ENCODE measurements around the gene BDKRB2.

Gene BDKRB2

GRCh38 chr14:96252999-96253539 lies 48.4 kb downstream of the BDKRB2 start:
- H2AFZ ChIP-seq (ENCODE audit: low read length, unreplicated experiment) = peak overlapping the region; percentile 45
- peak overlapping the region; percentile 46 for H3K27ac ChIP-seq (ENCODE audit: low read depth, low read length)
- H3K36me3 ChIP-seq (ENCODE audit: insufficient read depth, low read length) = no peaks in the 10 kb centered on the region
- H3K79me2 ChIP-seq (ENCODE audit: control insufficient read depth, insufficient read depth, low read length, unreplicated experiment) = no peaks in the 10 kb centered on the region
- no peaks in the 10 kb centered on the region for H3K27me3 ChIP-seq (ENCODE audit: insufficient read depth, low read length)
- H3K4me3 ChIP-seq (ENCODE audit: low read depth, low read length) = no peak overlapping the region
- H3K4me1 ChIP-seq (ENCODE audit: control insufficient read depth, insufficient read depth, low read length, unreplicated experiment) = peaks cover 63% of the 10 kb centered on the region

DNA sequence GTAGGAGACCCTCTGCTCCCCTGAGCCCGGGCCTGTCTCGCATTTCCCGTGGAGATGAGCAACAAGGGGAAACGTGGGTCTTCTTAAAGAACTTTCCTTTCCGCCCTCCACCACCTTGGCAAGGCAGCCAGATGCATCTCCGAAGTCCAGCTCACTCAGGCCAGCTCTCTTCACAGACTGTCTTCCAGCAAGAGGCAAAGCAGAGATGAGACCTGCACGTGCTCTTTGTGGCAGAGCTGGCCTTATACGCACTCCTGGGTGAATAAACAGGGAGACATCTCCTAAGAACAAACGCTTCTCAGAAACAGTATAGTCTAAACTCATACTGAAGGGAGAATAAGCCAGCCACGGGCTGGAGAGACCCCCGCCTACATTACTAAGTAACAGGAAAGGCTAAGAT lies 50.0 kb downstream of the BDKRB2 start:
- H2AFZ ChIP-seq (ENCODE audit: low read length, unreplicated experiment) = no peak overlapping the region
- H3K4me1 ChIP-seq (ENCODE audit: control insufficient read depth, insufficient read depth, low read length, unreplicated experiment) = peaks cover 48% of the 10 kb centered on the region
- no peak overlapping the region; the same call in 1 of the 2 replicates for H3K27ac ChIP-seq (ENCODE audit: low read depth, low read length)
- H3K36me3 ChIP-seq (ENCODE audit: insufficient read depth, low read length) = no peaks in the 10 kb centered on the region
- no peaks in the 10 kb centered on the region for H3K27me3 ChIP-seq (ENCODE audit: insufficient read depth, low read length)
- no peak overlapping the region for H3K4me3 ChIP-seq (ENCODE audit: low read depth, low read length)
- no peaks in the 10 kb centered on the region for H3K79me2 ChIP-seq (ENCODE audit: control insufficient read depth, insufficient read depth, low read length, unreplicated experiment)

DNA sequence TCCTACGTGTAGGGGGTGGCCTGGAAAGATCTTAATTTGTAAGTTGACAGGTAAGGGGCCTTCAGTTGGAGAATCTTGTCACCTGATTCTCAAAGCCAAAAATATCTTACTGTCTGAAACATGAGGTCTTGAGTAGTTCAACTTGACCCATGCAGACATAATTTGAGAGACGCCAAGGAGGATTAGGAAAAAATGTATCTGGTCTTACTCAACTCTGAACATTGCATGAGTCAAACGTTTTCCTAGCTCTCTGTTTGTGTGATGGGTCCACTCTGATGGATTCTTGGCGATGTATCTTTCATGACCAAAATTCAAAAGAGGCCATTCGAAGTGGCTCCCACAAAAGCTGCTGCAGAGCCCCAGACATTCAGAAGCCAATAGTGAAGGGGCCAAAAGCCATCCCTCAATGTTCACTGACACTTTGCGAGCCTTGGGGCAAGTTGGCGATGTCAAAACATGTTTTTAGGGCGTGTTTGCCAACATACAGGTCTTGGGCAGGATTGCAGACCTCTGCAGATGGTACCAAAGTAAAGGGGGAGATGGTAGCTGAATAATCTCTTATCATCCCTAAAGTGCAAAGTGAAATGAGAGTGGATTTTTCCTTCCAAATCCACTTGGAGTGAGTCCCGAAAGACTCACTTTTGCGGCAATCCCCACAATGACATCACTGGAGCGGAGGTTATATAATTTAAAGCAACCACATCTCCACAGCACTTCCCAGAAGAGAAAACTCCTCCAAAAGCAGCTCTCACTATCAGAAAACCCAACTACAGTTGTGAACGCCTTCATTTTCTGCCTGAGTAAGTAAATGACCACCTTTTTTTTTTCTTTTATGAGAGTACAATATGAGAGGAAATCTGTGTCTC lies 51.1 kb downstream of the BDKRB2 start, which contains the start of gene BDKRB1:
BDKRB1 (plus strand) TSS at position 710 of the 866 bp plus-strand sequence. CDS start 7,473 bp downstream, outside the sequence.
- H3K4me1 ChIP-seq (ENCODE audit: control insufficient read depth, insufficient read depth, low read length, unreplicated experiment) = peaks cover 50% of the 10 kb centered on the region
- peak within 1 kb of the TSS; percentile 60 for H3K4me3 ChIP-seq (ENCODE audit: low read depth, low read length)
- H3K27me3 ChIP-seq (ENCODE audit: insufficient read depth, low read length) = no peaks in the 10 kb centered on the region
- H3K27ac ChIP-seq (ENCODE audit: low read depth, low read length) = peak within 1 kb of the TSS; percentile 85
- no peaks in the 10 kb centered on the region for H3K36me3 ChIP-seq (ENCODE audit: insufficient read depth, low read length)
- peak within 1 kb of the TSS; percentile 62 for H2AFZ ChIP-seq (ENCODE audit: low read length, unreplicated experiment)
- no peaks in the 10 kb centered on the region for H3K79me2 ChIP-seq (ENCODE audit: control insufficient read depth, insufficient read depth, low read length, unreplicated experiment)

DNA sequence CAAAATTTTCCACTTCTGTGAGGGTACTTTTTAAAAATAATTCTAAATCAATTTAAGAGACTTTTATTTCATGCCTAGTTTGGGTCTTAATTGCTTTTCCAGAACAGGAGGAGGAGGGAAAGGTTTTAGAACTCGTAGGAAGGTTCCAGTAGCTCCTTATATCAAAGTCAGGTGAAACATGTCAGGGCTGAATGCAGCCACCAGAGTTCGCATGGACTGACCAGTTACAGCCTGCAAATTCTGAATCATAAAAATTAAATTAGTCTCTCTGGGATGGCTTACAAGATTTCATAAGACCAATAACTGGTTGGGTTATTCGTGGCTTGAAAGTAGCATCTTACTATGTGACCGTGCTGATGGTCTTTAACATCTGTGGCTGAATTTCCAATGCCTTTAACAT lies 51.8 kb downstream of the BDKRB2 start:
- H3K27ac ChIP-seq (ENCODE audit: low read depth, low read length) = peak overlapping the region; percentile 85
- peak overlapping the region; percentile 62 for H2AFZ ChIP-seq (ENCODE audit: low read length, unreplicated experiment)
- no peaks in the 10 kb centered on the region for H3K27me3 ChIP-seq (ENCODE audit: insufficient read depth, low read length)
- peak overlapping the region; percentile 60 for H3K4me3 ChIP-seq (ENCODE audit: low read depth, low read length)
- peaks cover 52% of the 10 kb centered on the region for H3K4me1 ChIP-seq (ENCODE audit: control insufficient read depth, insufficient read depth, low read length, unreplicated experiment)
- no peaks in the 10 kb centered on the region for H3K79me2 ChIP-seq (ENCODE audit: control insufficient read depth, insufficient read depth, low read length, unreplicated experiment)
- no peaks in the 10 kb centered on the region for H3K36me3 ChIP-seq (ENCODE audit: insufficient read depth, low read length)

- peak overlapping the region; percentile 60 for H3K4me3 ChIP-seq (ENCODE audit: low read depth, low read length)
- H3K27me3 ChIP-seq (ENCODE audit: insufficient read depth, low read length) = no peaks in the 10 kb centered on the region
- peak overlapping the region; percentile 85; the same call in 1 of the 2 replicates for H3K27ac ChIP-seq (ENCODE audit: low read depth, low read length)
- H3K36me3 ChIP-seq (ENCODE audit: insufficient read depth, low read length) = no peaks in the 10 kb centered on the region
- H2AFZ ChIP-seq (ENCODE audit: low read length, unreplicated experiment) = no peak overlapping the region
- H3K4me1 ChIP-seq (ENCODE audit: control insufficient read depth, insufficient read depth, low read length, unreplicated experiment) = peaks cover 45% of the 10 kb centered on the region
- H3K79me2 ChIP-seq (ENCODE audit: control insufficient read depth, insufficient read depth, low read length, unreplicated experiment) = no peaks in the 10 kb centered on the region
These were observed 52.4 kb downstream of the BDKRB2 start for GRCh38 chr14:96257056-96257455.

DNA sequence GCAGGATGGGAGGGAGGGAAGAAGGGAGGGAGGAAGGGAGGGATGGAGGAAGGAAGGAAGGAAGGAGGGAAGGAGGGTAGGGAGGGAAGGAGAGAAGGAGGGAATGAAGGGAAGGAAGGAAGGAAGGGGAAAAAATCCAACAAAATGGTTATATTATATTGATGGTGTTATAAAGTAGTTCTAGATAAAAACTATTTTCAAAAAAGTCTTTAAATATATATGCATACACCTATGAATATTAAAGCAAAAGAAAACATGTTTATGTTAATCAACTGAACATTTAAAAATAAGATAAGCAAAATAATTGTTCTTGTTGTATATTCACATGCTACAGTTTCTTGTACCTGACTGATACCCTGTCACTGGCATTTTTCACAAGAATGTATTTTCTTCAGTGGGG lies 53.3 kb downstream of the BDKRB2 start:
- no peak overlapping the region for H3K27ac ChIP-seq (ENCODE audit: low read depth, low read length)
- peaks cover 37% of the 10 kb centered on the region for H3K4me1 ChIP-seq (ENCODE audit: control insufficient read depth, insufficient read depth, low read length, unreplicated experiment)
- H3K27me3 ChIP-seq (ENCODE audit: insufficient read depth, low read length) = no peaks in the 10 kb centered on the region
- H3K79me2 ChIP-seq (ENCODE audit: control insufficient read depth, insufficient read depth, low read length, unreplicated experiment) = no peaks in the 10 kb centered on the region
- no peaks in the 10 kb centered on the region for H3K36me3 ChIP-seq (ENCODE audit: insufficient read depth, low read length)
- peak overlapping the region; percentile 60; the same call in 1 of the 2 replicates for H3K4me3 ChIP-seq (ENCODE audit: low read depth, low read length)
- no peak overlapping the region for H2AFZ ChIP-seq (ENCODE audit: low read length, unreplicated experiment)

DNA sequence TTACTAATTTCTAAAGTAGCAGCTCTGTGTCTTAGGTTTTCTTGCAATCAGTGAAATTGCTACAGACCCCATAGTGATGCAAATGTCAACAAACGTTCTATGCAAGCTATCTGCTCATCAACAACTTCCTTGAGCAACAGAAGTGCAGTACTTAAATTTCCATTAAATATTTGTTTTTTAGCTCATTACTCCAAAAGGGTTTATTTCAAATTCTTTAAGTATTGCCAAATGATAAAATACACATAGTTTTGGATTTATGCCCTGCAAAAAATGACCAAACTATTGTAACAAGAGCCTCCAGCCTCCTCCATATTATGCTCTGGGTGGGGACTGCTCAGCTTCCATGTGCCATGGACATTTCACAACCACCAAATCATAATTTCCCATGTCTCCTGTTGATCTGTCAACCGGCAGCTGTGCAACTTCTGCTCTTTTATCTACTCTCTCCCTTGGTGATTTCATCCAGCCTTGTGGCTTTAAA lies 55.7 kb downstream of the BDKRB2 start:
- Histone ChIP-seq H3K4me3 (ENCODE audit: low read depth, low read length) (no peak overlapping the region), H2AFZ (ENCODE audit: low read length, unreplicated experiment) (no peak overlapping the region), H3K27me3 (ENCODE audit: insufficient read depth, low read length) (no peaks in the 10 kb centered on the region), H3K4me1 (ENCODE audit: control insufficient read depth, insufficient read depth, low read length, unreplicated experiment) (peaks cover 20% of the 10 kb centered on the region), H3K79me2 (ENCODE audit: control insufficient read depth, insufficient read depth, low read length, unreplicated experiment) (no peaks in the 10 kb centered on the region), H3K36me3 (ENCODE audit: insufficient read depth, low read length) (no peaks in the 10 kb centered on the region), H3K27ac (ENCODE audit: low read depth, low read length) (no peak overlapping the region)

GRCh38 chr14:96261053-96261452 lies 56.4 kb downstream of the BDKRB2 start:
- no peak overlapping the region for H2AFZ ChIP-seq (ENCODE audit: low read length, unreplicated experiment)
- no peaks in the 10 kb centered on the region for H3K79me2 ChIP-seq (ENCODE audit: control insufficient read depth, insufficient read depth, low read length, unreplicated experiment)
- H3K27me3 ChIP-seq (ENCODE audit: insufficient read depth, low read length) = no peaks in the 10 kb centered on the region
- H3K4me1 ChIP-seq (ENCODE audit: control insufficient read depth, insufficient read depth, low read length, unreplicated experiment) = peaks cover 13% of the 10 kb centered on the region
- no peaks in the 10 kb centered on the region for H3K36me3 ChIP-seq (ENCODE audit: insufficient read depth, low read length)
- no peak overlapping the region for H3K27ac ChIP-seq (ENCODE audit: low read depth, low read length)
- no peak overlapping the region for H3K4me3 ChIP-seq (ENCODE audit: low read depth, low read length)

- no peak overlapping the region for H3K4me3 ChIP-seq (ENCODE audit: low read depth, low read length)
- H3K79me2 ChIP-seq (ENCODE audit: control insufficient read depth, insufficient read depth, low read length, unreplicated experiment) = no peaks in the 10 kb centered on the region
- H3K4me1 ChIP-seq (ENCODE audit: control insufficient read depth, insufficient read depth, low read length, unreplicated experiment) = peaks cover 8% of the 10 kb centered on the region
- H3K36me3 ChIP-seq (ENCODE audit: insufficient read depth, low read length) = no peaks in the 10 kb centered on the region
- no peaks in the 10 kb centered on the region for H3K27me3 ChIP-seq (ENCODE audit: insufficient read depth, low read length)
- H3K27ac ChIP-seq (ENCODE audit: low read depth, low read length) = no peak overlapping the region
- no peak overlapping the region for H2AFZ ChIP-seq (ENCODE audit: low read length, unreplicated experiment)
These were observed 57.4 kb downstream of the BDKRB2 start for GRCh38 chr14:96261772-96262655.
